CD4-positive, alpha-beta T cell treated with Interleukin-12 subunit alpha and Interleukin-12 subunit beta, for 1 hour (primary cell): ENCODE results near the gene KRT75.

ENCODE experiments used
- DNase-seq: peaks from one replicate; pipeline ENCODE4 v3.0.0-alpha.2; 2020

KRT75 gene

DNA sequence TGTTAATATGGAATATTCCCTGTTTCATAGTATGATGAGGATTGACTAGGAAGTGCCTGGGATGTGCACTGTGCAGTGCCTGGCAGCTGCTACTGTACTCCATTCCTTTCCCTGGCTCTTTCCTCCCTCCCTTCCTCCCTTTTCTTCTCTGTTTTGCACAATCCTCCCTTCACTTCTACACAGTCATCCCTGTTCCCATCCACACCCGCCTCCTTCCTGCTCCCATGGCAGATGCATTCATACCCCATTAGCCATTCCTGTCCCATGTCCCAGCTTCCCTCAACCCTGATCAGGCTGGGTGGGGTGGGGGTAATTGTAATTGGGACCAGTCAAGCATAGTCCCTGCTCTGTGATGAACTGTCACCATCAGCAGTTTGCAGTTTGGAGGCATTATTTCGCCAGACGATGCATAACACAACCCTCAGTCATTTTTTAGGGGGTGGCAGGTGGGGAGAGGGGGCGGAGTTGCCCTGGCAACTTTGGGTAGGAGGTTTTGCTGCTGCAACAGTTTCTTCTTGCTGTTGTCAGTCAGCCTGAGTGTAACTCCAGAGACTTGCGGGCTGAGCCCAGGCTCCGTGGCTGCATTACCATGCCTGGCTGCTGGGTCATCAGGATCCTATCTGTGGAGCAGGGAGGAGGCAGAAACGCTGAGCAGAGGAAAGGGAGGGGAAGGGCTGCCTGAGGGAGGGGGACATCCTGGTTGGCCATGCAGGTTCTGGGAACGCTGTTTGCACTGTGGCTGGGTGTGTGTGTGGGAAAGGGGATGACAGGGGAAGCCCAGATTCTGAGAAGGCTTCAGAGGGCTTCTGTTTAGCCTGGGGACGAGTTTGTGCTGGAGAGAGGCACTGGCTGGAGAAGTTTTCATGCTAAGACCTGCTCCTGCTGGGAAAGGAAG lies 44.6 kb downstream of the KRT75 start:
- DNase-seq = no peak

DNA sequence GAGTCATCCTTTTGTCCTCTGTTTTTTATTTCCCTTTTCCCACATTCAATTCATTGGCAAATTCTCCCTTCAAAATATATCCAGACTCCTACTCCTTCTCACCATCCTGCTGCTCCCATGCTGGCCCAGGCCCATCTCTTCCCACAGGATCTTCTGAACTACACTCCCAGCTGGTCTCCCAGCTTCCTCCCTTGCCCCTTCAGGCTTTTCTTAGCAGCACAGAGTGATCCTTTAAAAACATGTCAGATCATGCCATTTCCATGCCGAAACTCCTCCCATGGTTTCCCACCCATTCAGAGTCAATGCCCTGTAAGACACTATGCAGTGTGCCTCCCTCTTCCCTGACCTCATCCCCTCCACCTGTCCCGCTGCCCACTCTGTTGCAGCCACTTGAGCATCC lies 46.3 kb downstream of the KRT75 start:
- DNase-seq = no peak

- no peak for DNase-seq
Measured at GRCh38 chr12:52385226-52385702, 48.9 kb downstream of the KRT75 start, which contains the start of gene KRT84. KRT84 (minus strand) TSS chr12:52385652; CDS start chr12:52385585, 67 bp downstream.

- DNase-seq = no peak
Measured at GRCh38 chr12:52383331-52383730, 50.8 kb downstream of the KRT75 start.

- no peak for DNase-seq
Measured at GRCh38 chr12:52382854-52383253, 51.3 kb downstream of the KRT75 start.

- no peak for DNase-seq
Measured at GRCh38 chr12:52381206-52381605, 53.0 kb downstream of the KRT75 start.

DNA sequence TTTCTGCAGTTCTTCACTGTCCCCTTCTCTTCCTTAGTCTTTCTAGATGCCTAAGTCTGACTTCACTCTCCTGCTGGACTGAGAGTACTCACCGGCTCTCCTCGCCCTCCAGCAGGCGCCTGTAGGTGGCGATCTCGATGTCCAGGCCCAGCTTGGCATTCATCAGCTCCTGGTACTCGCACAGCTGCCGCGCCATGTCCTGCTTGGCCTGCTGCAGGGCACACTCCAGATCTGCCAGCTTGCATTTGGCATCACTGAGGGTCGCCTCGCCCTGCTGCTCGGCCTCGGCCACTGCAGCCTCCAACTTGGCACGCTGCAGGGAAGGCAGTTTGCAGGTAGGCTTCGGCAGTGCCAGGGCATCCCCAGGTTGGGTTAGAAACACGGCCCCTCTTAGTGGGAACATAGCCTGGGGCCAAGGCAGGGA lies 53.9 kb downstream of the KRT75 start:
- DNase-seq = no peak

DNA sequence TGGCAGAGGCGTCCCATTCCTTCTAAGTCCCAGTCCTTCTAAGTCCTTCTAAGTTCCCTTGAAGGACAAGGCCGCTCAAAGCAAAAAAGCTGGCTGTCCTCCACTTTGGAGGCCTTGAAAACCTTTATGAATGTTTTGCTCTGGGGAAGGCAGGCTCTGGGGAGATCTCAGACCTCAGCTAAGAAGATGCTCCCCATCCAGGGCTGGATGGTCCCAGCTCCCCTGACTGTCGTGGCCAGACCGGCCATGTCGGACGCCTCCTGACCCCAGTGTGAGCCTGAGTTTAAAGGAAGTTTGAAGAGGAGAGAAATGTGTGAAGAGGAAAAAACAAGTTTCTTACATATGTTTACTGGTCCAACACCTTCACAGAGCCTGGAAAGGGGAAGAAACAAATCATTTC lies 54.6 kb downstream of the KRT75 start:
- DNase-seq = no peak

DNA sequence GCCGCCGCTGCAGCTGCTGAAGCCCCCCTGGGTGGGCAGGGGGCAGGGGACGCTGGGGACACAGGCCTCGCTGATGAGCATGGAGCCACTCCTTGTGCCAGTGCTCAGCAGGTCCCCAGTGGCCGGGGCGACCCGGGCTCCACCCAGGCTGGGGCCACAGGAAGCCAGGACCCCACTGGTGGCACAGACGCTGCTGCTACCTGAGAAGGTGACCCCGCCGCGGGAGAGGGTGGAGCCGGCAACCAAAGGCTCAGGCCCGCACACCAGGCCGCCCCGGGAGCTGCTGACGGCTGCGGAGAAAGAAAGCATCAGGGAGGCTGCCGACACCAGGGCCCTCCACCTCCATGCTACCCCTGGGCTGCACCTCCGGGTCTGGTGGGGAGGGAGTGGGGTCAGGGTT lies 56.1 kb downstream of the KRT75 start:
- DNase-seq = no peak

GRCh38 chr12:52377266-52377665 lies 56.9 kb downstream of the KRT75 start:
- DNase-seq = no peak
